ENCODE results near the gene UGT1A10.

- no peak for TF ChIP-seq CTCF (IDR thresholded peaks at IDR 0.05; ENCODE audit: extremely low read depth in 1 of 2, insufficient read depth in 1 of 2, low read depth in 1 of 2, low read length in 2 of 2)
- no peak for TF ChIP-seq EZH2 (IDR thresholded peaks at IDR 0.05; ENCODE audit: borderline replicate concordance, low read depth, low read length, severe bottlenecking)
- TF ChIP-seq POLR2A (IDR thresholded peaks at IDR 0.05; ENCODE audit: low read depth, low read length) = no peak
- TF ChIP-seq MYC (IDR thresholded peaks at IDR 0.05; ENCODE audit: low read depth, low read length) = no peak
Measured at GRCh38 chr2:233743464-233744259, 107.4 kb downstream of the UGT1A10 start.
